HL-60 (cell line): ENCODE data around the gene NOP16.

ENCODE experiments used
- DNase-seq, 2 experiments: peaks; one replicate each; pipeline ENCODE4 v3.0.0-alpha.2; 2010 to 2020; ENCODE audit warnings: low read depth in 1 of 2, low spot score in 1 of 2
- H3K27ac ChIP-seq: fragments of 250-450 bp; sonication (Bioruptor Pico); replicated peaks from 2 replicates; pipeline ENCODE4 v1.5.1; 2020; ENCODE audit warnings: mild to moderate bottlenecking, moderate library complexity
- H3K27me3 ChIP-seq: fragments of 250-450 bp; sonication (Bioruptor Pico); 2 replicates; pipeline ENCODE4 v1.5.1; 2021; ENCODE audit warnings: mild to moderate bottlenecking, moderate library complexity; ENCODE audit not compliant: insufficient read depth, poor library complexity, severe bottlenecking
- H3K4me3 ChIP-seq: replicated peaks from 2 replicates; pipeline ENCODE4 v1.5.1; 2011; ENCODE audit warnings: mild to moderate bottlenecking, control low read depth, low read length; ENCODE audit not compliant: insufficient read depth
- GABPA ChIP-seq: IDR thresholded peaks from 2 replicates; pipeline ENCODE4 v1.6.1; 2012; ENCODE audit warnings: low read depth
- POLR2AphosphoS5 ChIP-seq: IDR thresholded peaks from 2 replicates; pipeline ENCODE4 v1.6.1; 2012; ENCODE audit warnings: low read depth
- REST ChIP-seq: IDR thresholded peaks from 2 replicates; pipeline ENCODE4 v1.6.1; 2012; ENCODE audit warnings: low read depth; ENCODE audit not compliant: insufficient replicate concordance
- SPI1 ChIP-seq: IDR thresholded peaks from 2 replicates; pipeline ENCODE4 v1.6.1; 2012; ENCODE audit warnings: low read depth, mild to moderate bottlenecking, borderline replicate concordance
- TF ChIP-seq, protein P1 (sequence below): IDR thresholded peaks from one replicate; pipeline ENCODE4 v1.5.1; 2011; ENCODE audit warnings: low read length, control low read depth, inconsistent platforms; ENCODE audit not compliant: insufficient read depth

NOP16 gene

DNA sequence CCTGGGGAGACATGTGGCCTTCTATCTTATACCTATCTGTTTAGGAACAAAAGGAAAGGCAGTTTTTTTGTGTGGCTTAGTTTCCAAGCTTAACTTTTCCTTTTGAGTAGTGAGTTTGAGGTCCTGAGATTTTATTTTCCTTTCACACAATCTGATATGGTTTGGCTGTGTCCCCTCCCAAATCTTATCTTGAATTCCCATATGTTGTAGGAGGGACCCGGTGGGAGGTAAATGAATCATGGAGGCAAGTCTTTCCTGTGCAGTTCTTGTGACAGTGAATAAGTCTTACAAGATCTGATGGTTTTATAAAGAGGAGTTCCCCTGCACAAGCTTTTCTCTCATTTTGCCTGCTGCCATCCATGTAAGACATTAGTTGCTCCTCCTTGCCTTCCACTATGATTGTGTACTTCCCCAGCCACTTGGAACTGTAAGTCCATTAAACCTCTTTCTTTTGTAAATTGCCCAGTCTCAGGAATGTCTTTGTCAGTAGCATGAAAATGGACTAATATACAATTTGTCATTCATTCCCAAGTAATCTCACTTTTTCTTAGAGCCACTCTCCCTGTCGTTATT lies 32.7 kb upstream of the NOP16 start:
- TF ChIP-seq POLR2AphosphoS5, result no peak
- no peak for TF ChIP-seq REST
- no peak for TF ChIP-seq SPI1
- no peak for TF ChIP-seq GABPA
- TF ChIP-seq, protein P1, sequence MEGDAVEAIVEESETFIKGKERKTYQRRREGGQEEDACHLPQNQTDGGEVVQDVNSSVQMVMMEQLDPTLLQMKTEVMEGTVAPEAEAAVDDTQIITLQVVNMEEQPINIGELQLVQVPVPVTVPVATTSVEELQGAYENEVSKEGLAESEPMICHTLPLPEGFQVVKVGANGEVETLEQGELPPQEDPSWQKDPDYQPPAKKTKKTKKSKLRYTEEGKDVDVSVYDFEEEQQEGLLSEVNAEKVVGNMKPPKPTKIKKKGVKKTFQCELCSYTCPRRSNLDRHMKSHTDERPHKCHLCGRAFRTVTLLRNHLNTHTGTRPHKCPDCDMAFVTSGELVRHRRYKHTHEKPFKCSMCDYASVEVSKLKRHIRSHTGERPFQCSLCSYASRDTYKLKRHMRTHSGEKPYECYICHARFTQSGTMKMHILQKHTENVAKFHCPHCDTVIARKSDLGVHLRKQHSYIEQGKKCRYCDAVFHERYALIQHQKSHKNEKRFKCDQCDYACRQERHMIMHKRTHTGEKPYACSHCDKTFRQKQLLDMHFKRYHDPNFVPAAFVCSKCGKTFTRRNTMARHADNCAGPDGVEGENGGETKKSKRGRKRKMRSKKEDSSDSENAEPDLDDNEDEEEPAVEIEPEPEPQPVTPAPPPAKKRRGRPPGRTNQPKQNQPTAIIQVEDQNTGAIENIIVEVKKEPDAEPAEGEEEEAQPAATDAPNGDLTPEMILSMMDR, result no peak
- no peak overlapping the region for H3K27ac ChIP-seq
- H3K27me3 ChIP-seq, result no peaks in the 10 kb centered on the region
- H3K4me3 ChIP-seq, result no peak overlapping the region
- no peak for DNase-seq

DNA sequence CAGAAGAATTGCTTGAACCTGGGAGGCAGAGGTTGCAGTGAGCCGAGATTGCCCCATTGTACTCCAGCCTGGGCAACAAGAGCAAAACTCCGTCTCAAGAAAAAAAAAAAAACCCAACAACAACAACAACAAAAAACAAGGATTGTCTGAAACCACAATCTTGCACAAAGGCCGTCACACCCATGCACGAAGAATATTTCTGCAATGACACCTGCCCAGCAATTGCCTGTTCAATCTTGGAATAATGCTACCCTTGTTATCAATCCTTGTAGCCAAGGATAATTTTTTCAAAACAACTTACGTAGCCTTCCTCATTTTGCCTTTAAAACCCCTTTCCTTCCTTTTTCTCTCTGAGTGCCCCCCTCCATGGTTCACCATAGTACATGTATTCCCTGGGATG lies 31.7 kb upstream of the NOP16 start:
- no peak for TF ChIP-seq POLR2AphosphoS5
- TF ChIP-seq, protein P1, result no peak
- TF ChIP-seq SPI1, result no peak
- TF ChIP-seq REST, result no peak
- TF ChIP-seq GABPA, result no peak
- DNase-seq, result no peak
- Histone ChIP-seq H3K27me3 (no peaks in the 10 kb centered on the region), H3K4me3 (no peak overlapping the region), H3K27ac (no peak overlapping the region)

- DNase-seq, result no peak
- TF ChIP-seq GABPA, result no peak
- no peak for TF ChIP-seq REST
- TF ChIP-seq POLR2AphosphoS5, result no peak
- TF ChIP-seq, protein P1, result no peak
- TF ChIP-seq SPI1, result no peak
- Histone ChIP-seq H3K27ac (no peak overlapping the region), H3K27me3 (no peaks in the 10 kb centered on the region), H3K4me3 (no peak overlapping the region)
These were observed 29.9 kb upstream of the NOP16 start for GRCh38 chr5:176418251-176418650.
